Esophagus (tissue), 2 donors: Measurements from ENCODE around the gene GCN1. TPM values are rescaled to one million over a fixed set of nuclear protein-coding genes. Genes with fewer than 3 reads are reported as not detected.

ENCODE experiments used
- H3K27ac ChIP-seq, 2 donors: one replicate each; pipeline ENCODE4 v1.5.1; 2013; ENCODE audit warnings: low read depth in 2 of 2, mild to moderate bottlenecking in 2 of 2, inconsistent platforms in 1 of 2, low read length in 1 of 2, moderate library complexity in 1 of 2
- H3K27me3 ChIP-seq, 2 donors: one replicate each; pipeline ENCODE4 v1.6.1; 2013; ENCODE audit warnings: low read length in 2 of 2, control low read depth in 1 of 2, mild to moderate bottlenecking in 1 of 2; ENCODE audit not compliant: insufficient read depth in 2 of 2, control insufficient read depth in 1 of 2
- H3K36me3 ChIP-seq, 2 donors: one replicate each; pipeline ENCODE4 v1.6.1; 2013; ENCODE audit warnings: low read length in 1 of 2; ENCODE audit not compliant: control insufficient read depth in 2 of 2, insufficient read depth in 2 of 2
- H3K4me1 ChIP-seq, 2 donors: one replicate each; pipeline ENCODE4 v1.6.1; 2013; ENCODE audit warnings: low read length in 1 of 2; ENCODE audit not compliant: control insufficient read depth in 2 of 2, insufficient read depth in 2 of 2
- H3K4me3 ChIP-seq, 2 donors: one replicate each; pipeline ENCODE4 v1.5.1; 2013; ENCODE audit warnings: low read length in 2 of 2, mild to moderate bottlenecking in 2 of 2, low read depth in 1 of 2, moderate library complexity in 1 of 2
- H3K9me3 ChIP-seq, 2 donors: one replicate each; pipeline ENCODE4 v1.6.1; 2013; ENCODE audit warnings: mild to moderate bottlenecking in 2 of 2, low read depth in 1 of 2, low read length in 1 of 2, moderate library complexity in 1 of 2; ENCODE audit not compliant: control insufficient read depth in 2 of 2, insufficient read depth in 1 of 2
- WGBS, 2 donors: extraction: QIAGEN DNeasy Blood & Tissue Kit; methylation state at CpG; one replicate each; pipeline ENCODE4 v1.1.7; 2013; 5-methylcytosine and 5-hydroxymethylcytosine counted together
- polyA plus RNA-seq, 2 donors: library from polyadenylated mRNA; stranded (reverse); fragments of 200-250 nt; gene quantifications; one replicate each; pipeline ENCODE4 v1.2.3, GENCODE V29; 2013
- donor health status: healthy with polysubstance abuse.
- donor health status: Bipolar disorder and iron deficiency.

GCN1 gene
- polyA plus RNA-seq, 2 donors, result 22.9 to 28.1 TPM

- Histone ChIP-seq H3K4me1 (peaks cover 0 to 4% of the 10 kb centered on the region in 2 donors), H3K9me3 (no peaks in the 10 kb centered on the region), H3K4me3 (no peak overlapping the region), H3K27ac (peak overlapping the region; percentile 66 to 79), H3K36me3 (peaks cover 25 to 41% of the 10 kb centered on the region in 2 donors), H3K27me3 (no peaks in the 10 kb centered on the region)
- WGBS, 2 donors, result 53 to 66% methylated on average over 2 of the region's 2 CpGs
These were observed 67.9 kb downstream of the GCN1 start for GRCh38 chr12:120126635-120127005.

- Histone ChIP-seq H3K4me3 (no peak overlapping the region), H3K27ac (peak overlapping the region; percentile 5 to 77)
These were observed 68.5 kb downstream of the GCN1 start for GRCh38 chr12:120125792-120126634.

GRCh38 chr12:120125029-120125428 is 69.5 kb downstream of the GCN1 start:
- no peak overlapping the region for H3K4me3 ChIP-seq
- WGBS, 2 donors, result 85 to 87% methylated on average over 4 of the region's 4 CpGs
- no peaks in the 10 kb centered on the region for H3K27me3 ChIP-seq
- no peaks in the 10 kb centered on the region for H3K9me3 ChIP-seq
- H3K36me3 ChIP-seq, result peaks cover 12 to 25% of the 10 kb centered on the region in 2 donors
- H3K4me1 ChIP-seq, result peaks cover 0 to 4% of the 10 kb centered on the region in 2 donors
- H3K27ac ChIP-seq, result no peak overlapping the region

More at GRCh38 chr12:120125792-120126634, 68.5 kb downstream of the GCN1 start:
- Histone ChIP-seq H3K4me1 (peaks cover 0 to 4% of the 10 kb centered on the region in 2 donors), H3K9me3 (no peaks in the 10 kb centered on the region), H3K27me3 (no peaks in the 10 kb centered on the region), H3K36me3 (peaks cover 20 to 35% of the 10 kb centered on the region in 2 donors)
- WGBS, 2 donors, result 81 to 83% methylated on average over 6 of the region's 6 CpGs

GRCh38 chr12:120121766-120122293 is 72.7 kb downstream of the GCN1 start:
- 47 to 62% methylated on average over 4 of the region's 4 CpGs for WGBS, 2 donors
- no peak overlapping the region for H3K27ac ChIP-seq
- H3K4me3 ChIP-seq, result no peak overlapping the region
- no peaks in the 10 kb centered on the region for H3K27me3 ChIP-seq
- peaks cover 0 to under 1% of the 10 kb centered on the region in 2 donors for H3K36me3 ChIP-seq
- no peaks in the 10 kb centered on the region for H3K9me3 ChIP-seq
- H3K4me1 ChIP-seq, result peaks cover 0 to 6% of the 10 kb centered on the region in 2 donors

- Histone ChIP-seq H3K36me3 (no peaks in the 10 kb centered on the region), H3K9me3 (no peaks in the 10 kb centered on the region), H3K4me1 (peaks cover 0 to 6% of the 10 kb centered on the region in 2 donors), H3K4me3 (no peak overlapping the region), H3K27ac (no peak overlapping the region), H3K27me3 (no peaks in the 10 kb centered on the region)
- WGBS, 2 donors, result 66 to 71% methylated on average over 2 of the region's 2 CpGs
These were observed 73.2 kb downstream of the GCN1 start for GRCh38 chr12:120121343-120121742.

GRCh38 chr12:120119271-120119973 is 75.1 kb downstream of the GCN1 start:
- Histone ChIP-seq H3K27ac (peak overlapping the region in 1 of 2 donors; percentile 53), H3K4me1 (peaks cover 0 to 15% of the 10 kb centered on the region in 2 donors), H3K36me3 (peaks cover 0 to 1% of the 10 kb centered on the region in 2 donors), H3K9me3 (no peaks in the 10 kb centered on the region), H3K27me3 (no peaks in the 10 kb centered on the region), H3K4me3 (no peak overlapping the region)
- WGBS, 2 donors, result 77 to 82% methylated on average over 9 of the region's 9 CpGs

GRCh38 chr12:120118321-120119061 is 76.0 kb downstream of the GCN1 start:
- 44 to 53% methylated on average over 11 of the region's 11 CpGs for WGBS, 2 donors
- no peaks in the 10 kb centered on the region for H3K27me3 ChIP-seq
- peak overlapping the region; percentile 35 to 91 for H3K27ac ChIP-seq
- no peaks in the 10 kb centered on the region for H3K9me3 ChIP-seq
- peaks cover 0 to 7% of the 10 kb centered on the region in 2 donors for H3K36me3 ChIP-seq
- peaks cover 0 to 16% of the 10 kb centered on the region in 2 donors for H3K4me1 ChIP-seq
- H3K4me3 ChIP-seq, result peak overlapping the region; percentile 35 to 92

GRCh38 chr12:120117961-120118320 is 76.6 kb downstream of the GCN1 start:
- H3K9me3 ChIP-seq, result no peaks in the 10 kb centered on the region
- H3K4me3 ChIP-seq, result peak overlapping the region; percentile 80 to 92
- WGBS, 2 donors, result 20 to 26% methylated on average over 7 of the region's 7 CpGs
- H3K36me3 ChIP-seq, result peaks cover 0 to 7% of the 10 kb centered on the region in 2 donors
- no peaks in the 10 kb centered on the region for H3K27me3 ChIP-seq
- H3K27ac ChIP-seq, result peak overlapping the region; percentile 35 to 98
- peaks cover 0 to 14% of the 10 kb centered on the region in 2 donors for H3K4me1 ChIP-seq
